Endodermal cell (in vitro differentiated cells): ENCODE data around the gene GTPBP2. TPM values are rescaled to one million over a fixed set of nuclear protein-coding genes. Genes with fewer than 3 reads are reported as not detected.

ENCODE experiments used
- DNase-seq: peaks from one replicate; pipeline ENCODE4 v3.0.0-alpha.2; 2017
- H3K27ac ChIP-seq: 2 replicates; pipeline ENCODE4 v1.5.1; 2013; ENCODE audit warnings: mild to moderate bottlenecking, low read depth, low read length, moderate library complexity
- H3K27me3 ChIP-seq: 2 replicates; pipeline ENCODE4 v1.6.1; 2013; ENCODE audit warnings: mild to moderate bottlenecking, low read length, moderate library complexity; ENCODE audit not compliant: insufficient read depth, control insufficient read depth, poor library complexity, severe bottlenecking
- H3K36me3 ChIP-seq: 2 replicates; pipeline ENCODE4 v1.7.0; 2013; ENCODE audit warnings: mild to moderate bottlenecking, low read length, moderate library complexity; ENCODE audit not compliant: control insufficient read depth, insufficient read depth
- H3K4me1 ChIP-seq: one replicate; pipeline ENCODE4 v1.7.0; 2013; ENCODE audit warnings: low read length; ENCODE audit not compliant: control insufficient read depth, insufficient read depth
- H3K4me3 ChIP-seq: 2 replicates; pipeline ENCODE4 v1.5.1; 2013; ENCODE audit warnings: mild to moderate bottlenecking, low read length, moderate library complexity
- H3K9ac ChIP-seq: 2 replicates; pipeline ENCODE4 v1.6.1; 2013; ENCODE audit warnings: mild to moderate bottlenecking, low read length, moderate library complexity; ENCODE audit not compliant: poor library complexity, severe bottlenecking; ENCODE audit errors: extremely low read depth
- H3K9me3 ChIP-seq: 2 replicates; pipeline ENCODE4 v1.6.1; 2013; ENCODE audit warnings: mild to moderate bottlenecking, low read length, moderate library complexity; ENCODE audit not compliant: control insufficient read depth
- H3K27ac Mint-ChIP-seq: 2 replicates; pipeline ENCODE4 v1.8.0; 2020; ENCODE audit warnings: mixed read lengths
- H3K27me3 Mint-ChIP-seq: 2 replicates; pipeline ENCODE4 v1.8.0; 2021; ENCODE audit warnings: mild to moderate bottlenecking, mixed read lengths; ENCODE audit not compliant: insufficient read depth
- H3K36me3 Mint-ChIP-seq: 2 replicates; pipeline ENCODE4 v1.8.0; 2020; ENCODE audit warnings: low read depth, mixed read lengths
- H3K4me1 Mint-ChIP-seq: 2 replicates; pipeline ENCODE4 v1.8.0; 2020; ENCODE audit warnings: mixed read lengths
- H3K4me3 Mint-ChIP-seq: 2 replicates; pipeline ENCODE4 v1.8.0; 2020; ENCODE audit warnings: mild to moderate bottlenecking, moderate library complexity, mixed read lengths
- H3K9me3 Mint-ChIP-seq: 2 replicates; pipeline ENCODE4 v1.8.0; 2020; ENCODE audit warnings: mild to moderate bottlenecking, mixed read lengths
- CTCF ChIP-seq: fragments of 200-600 bp; sonication (generic); conservative IDR thresholded peaks from 2 replicates; pipeline ENCODE4 v1.5.0; 2021; ENCODE audit warnings: antibody characterized with exemption, mild to moderate bottlenecking
- WGBS, 2 experiments: methylation state at CpG; one replicate each; pipeline versions ENCODE4 v1.1.5 to v1.1.7; 2013; ENCODE audit warnings: missing lambda C conversion rate in 2 of 2, mixed read lengths in 1 of 2; ENCODE audit not compliant: insufficient coverage in 1 of 2, insufficient read length in 1 of 2; 5-methylcytosine and 5-hydroxymethylcytosine counted together
- total RNA-seq, 2 donors: library from RNA; stranded (reverse); fragmentation: NEBNext Ultra II Directional in 1 of 2; extraction: Animal tissue kit (Norgen Biotek cat#: 25700) in 1 of 2; gene quantifications; 2 replicates in 1 of 2; 3 replicates in 1 of 2; pipeline ENCODE4 v1.2.1, GENCODE V29; 2021

GTPBP2 gene
- total RNA-seq, 2 donors from 2014 or later: 87.9 to 90.6 TPM

GRCh38 chr6:43610431-43610830 is 18.6 kb downstream of the GTPBP2 start:
- Histone ChIP-seq H3K4me1 (no peaks in the 10 kb centered on the region), H3K36me3 (peaks cover 67% of the 10 kb centered on the region), H3K27ac (no peak overlapping the region), H3K9me3 (no peaks in the 10 kb centered on the region), H3K27me3 (no peaks in the 10 kb centered on the region), H3K9ac (no peak overlapping the region), H3K4me3 (no peak overlapping the region)
- Mint-ChIP-seq H3K4me1 (peaks cover 3% of the 10 kb centered on the region), H3K36me3 (peaks cover 20% of the 10 kb centered on the region), H3K27me3 (no peaks in the 10 kb centered on the region), H3K27ac (no peak overlapping the region), H3K9me3 (no peaks in the 10 kb centered on the region), H3K4me3 (no peak overlapping the region)
- no peak for TF ChIP-seq CTCF
- no peak for DNase-seq
- 92 to 96% methylated on average over 5 of the region's 5 CpGs for WGBS, 2 experiments

DNA sequence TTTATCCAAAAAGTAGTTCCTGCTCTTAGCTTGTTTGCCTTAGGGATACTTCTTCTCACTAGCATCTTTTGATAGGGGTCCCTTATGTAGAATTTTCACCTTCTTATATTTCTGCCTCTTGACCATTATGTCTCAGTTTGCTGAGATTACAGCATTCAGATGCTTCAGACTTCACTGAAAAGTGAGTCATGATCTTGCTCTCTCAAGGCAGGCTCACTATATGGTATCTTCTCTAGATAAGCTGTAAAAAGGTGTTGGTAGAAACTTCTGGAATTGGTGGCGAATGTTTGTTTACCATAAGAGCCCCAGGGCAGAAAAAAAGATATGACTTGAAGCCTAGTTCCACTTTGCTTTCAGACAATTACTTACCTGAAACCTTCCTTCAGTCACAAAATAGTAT is 19.7 kb downstream of the GTPBP2 start:
- 83% methylated on average over 1 of the region's 1 CpG; no CpG with 5 or more reads in 1 of the 2 experiments for WGBS, 2 experiments
- DNase-seq: no peak
- Histone ChIP-seq H3K4me1 (no peaks in the 10 kb centered on the region), H3K9ac (no peak overlapping the region), H3K9me3 (no peaks in the 10 kb centered on the region), H3K27ac (no peak overlapping the region), H3K4me3 (no peak overlapping the region), H3K27me3 (no peaks in the 10 kb centered on the region), H3K36me3 (peaks cover 67% of the 10 kb centered on the region)
- Mint-ChIP-seq H3K27ac (no peak overlapping the region), H3K36me3 (peaks cover 19% of the 10 kb centered on the region), H3K4me1 (peaks cover 3% of the 10 kb centered on the region), H3K4me3 (no peak overlapping the region), H3K9me3 (no peaks in the 10 kb centered on the region), H3K27me3 (no peaks in the 10 kb centered on the region)
- TF ChIP-seq CTCF: no peak

DNA sequence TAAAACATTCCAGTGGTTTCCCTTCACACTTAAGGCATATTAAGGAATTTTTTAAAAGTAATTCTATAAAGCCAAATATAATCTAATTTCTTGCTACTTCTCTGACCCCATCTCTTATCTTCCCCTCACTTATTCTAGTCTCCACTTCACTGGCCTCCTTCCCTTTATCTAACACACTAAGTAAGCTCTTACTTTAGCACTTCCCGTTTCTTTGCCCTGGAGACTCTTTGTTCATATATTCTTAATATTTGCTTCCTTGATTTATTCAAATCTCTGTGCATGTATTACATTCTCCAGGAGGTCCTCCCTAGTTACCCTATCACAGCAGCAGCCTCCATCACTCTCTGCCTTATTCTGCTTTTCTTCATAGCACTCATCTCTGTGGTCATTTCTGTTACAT is 20.3 kb downstream of the GTPBP2 start:
- no peak overlapping the region for H3K27ac Mint-ChIP-seq
- no peaks in the 10 kb centered on the region for H3K9me3 Mint-ChIP-seq
- TF ChIP-seq CTCF: no peak
- Histone ChIP-seq H3K36me3 (peaks cover 67% of the 10 kb centered on the region), H3K27me3 (no peaks in the 10 kb centered on the region), H3K9ac (no peak overlapping the region), H3K9me3 (no peaks in the 10 kb centered on the region), H3K27ac (no peak overlapping the region), H3K4me3 (no peak overlapping the region), H3K4me1 (no peaks in the 10 kb centered on the region)
- H3K4me1 Mint-ChIP-seq: peaks cover 3% of the 10 kb centered on the region
- DNase-seq: no peak
- no peak overlapping the region for H3K4me3 Mint-ChIP-seq
- 95 to 100% methylated on average over 1 of the region's 1 CpG for WGBS, 2 experiments
- no peaks in the 10 kb centered on the region for H3K27me3 Mint-ChIP-seq
- H3K36me3 Mint-ChIP-seq: peaks cover 18% of the 10 kb centered on the region
